IMR-90 (cell line): ENCODE results near the gene SLC5A10. TPM values are rescaled to one million over a fixed set of nuclear protein-coding genes. Genes with fewer than 3 reads are reported as not detected.
"Not testable (repeated sequence)": the region's sequence is repeated elsewhere in the genome, so short reads cannot be mapped to it uniquely, and the experiment has no call there.

Experiments used
- ATAC-seq: fragments of 200-7000 bp; cut with Tn5 transposase; 2 replicates; pipeline ENCODE4 v1.9.1; 2020; ENCODE audit warnings: low read depth, mild to moderate bottlenecking, moderate library complexity
- BruUV-seq: library from RNA; stranded (reverse); fragments of 400-500 nt; replicated peaks from 2 replicates; lab custom pipeline; 2021; lab: Mats Ljungman, UMichigan
- CTCF ChIA-PET: fragments of 300-600 bp; formaldehyde crosslinking; extraction: SDS; loops from one replicate; lab custom pipeline; 2021; ENCODE audit warnings: antibody characterized with exemption; lab: Yijun Ruan, JAX
- POLR2A ChIA-PET: fragments of 300-600 bp; sonication (Branson Sonifier 250); formaldehyde crosslinking; loops from one replicate; lab custom pipeline; 2022; ENCODE audit warnings: antibody characterized with exemption; ENCODE audit not compliant: unreplicated experiment; lab: Charles Lee
- DNase-seq: peaks from one replicate; pipeline ENCODE4 v3.0.0; 2013
- H2AFZ ChIP-seq: replicated peaks from 2 replicates; pipeline ENCODE3; 2013; ENCODE audit warnings: low read length, mild to moderate bottlenecking; ENCODE audit not compliant: poor library complexity
- H2AK5ac ChIP-seq: 2 replicates; pipeline ENCODE4 v1.6.1; 2013; ENCODE audit warnings: low read depth, low read length, inconsistent platforms
- H2AK9ac ChIP-seq: replicated peaks from 2 replicates; pipeline ENCODE3; 2013; ENCODE audit warnings: mild to moderate bottlenecking, low read depth, low read length, moderate library complexity; ENCODE audit not compliant: poor library complexity
- H2BK120ac ChIP-seq: 2 replicates; pipeline ENCODE4 v1.6.1; 2013; ENCODE audit warnings: low read depth, low read length, inconsistent platforms
- H2BK15ac ChIP-seq: 3 replicates; pipeline ENCODE4 v1.6.1; 2013; ENCODE audit warnings: low read depth, low read length, inconsistent platforms
- H2BK20ac ChIP-seq: 2 replicates; pipeline ENCODE4 v1.6.1; 2013; ENCODE audit warnings: low read depth, mild to moderate bottlenecking, inconsistent platforms, low read length, moderate library complexity
- H2BK5ac ChIP-seq: 2 replicates; pipeline ENCODE4 v1.6.1; 2013; ENCODE audit warnings: mild to moderate bottlenecking, low read depth, low read length, inconsistent platforms; ENCODE audit not compliant: poor library complexity, severe bottlenecking
- H3K14ac ChIP-seq: replicated peaks from 2 replicates; pipeline ENCODE4 v1.6.1; 2013; ENCODE audit warnings: low read depth, low read length, inconsistent platforms
- H3K18ac ChIP-seq: 2 replicates; pipeline ENCODE4 v1.6.1; 2013; ENCODE audit warnings: low read depth, low read length, control low read depth
- H3K23ac ChIP-seq: 2 replicates; pipeline ENCODE4 v1.6.1; 2013; ENCODE audit warnings: low read depth, low read length, inconsistent platforms
- H3K27ac ChIP-seq: 2 replicates; pipeline ENCODE4 v1.5.1; 2013; ENCODE audit warnings: mild to moderate bottlenecking, control low read depth, low read length; ENCODE audit not compliant: insufficient read depth
- H3K27me3 ChIP-seq: 2 replicates; pipeline ENCODE4 v1.6.1; 2013; ENCODE audit warnings: low read length; ENCODE audit not compliant: control insufficient read depth, insufficient read depth
- H3K36me3 ChIP-seq: 2 replicates; pipeline ENCODE4 v1.6.1; 2013; ENCODE audit warnings: low read length, mixed read lengths; ENCODE audit not compliant: control insufficient read depth, insufficient read depth
- H3K4ac ChIP-seq: 2 replicates; pipeline ENCODE4 v1.6.1; 2013; ENCODE audit warnings: low read depth, low read length, inconsistent platforms
- H3K4me1 ChIP-seq: 2 replicates; pipeline ENCODE4 v1.6.1; 2013; ENCODE audit warnings: low read length, mixed read lengths; ENCODE audit not compliant: control insufficient read depth, insufficient read depth
- H3K4me2 ChIP-seq: 2 replicates; pipeline ENCODE4 v1.6.1; 2013; ENCODE audit warnings: low read depth, mild to moderate bottlenecking, control low read depth, low read length, moderate library complexity
- H3K4me3 ChIP-seq: 2 replicates; pipeline ENCODE4 v1.5.1; 2013; ENCODE audit warnings: low read depth, mild to moderate bottlenecking, control low read depth, low read length, moderate library complexity; ENCODE audit not compliant: insufficient read depth
- H3K56ac ChIP-seq: 2 replicates; pipeline ENCODE4 v1.6.1; 2013; ENCODE audit warnings: low read length, inconsistent platforms; ENCODE audit not compliant: insufficient read depth; ENCODE audit errors: extremely low read depth
- H3K79me1 ChIP-seq, 2 experiments: 2 replicates each; pipeline ENCODE4 v1.6.1; 2013; ENCODE audit warnings: low read length in 2 of 2, inconsistent platforms in 1 of 2, low read depth in 1 of 2
- H3K9ac ChIP-seq: 2 replicates; pipeline ENCODE4 v1.6.1; 2013; ENCODE audit warnings: low read depth, low read length, control low read depth
- H3K9me1 ChIP-seq: 2 replicates; pipeline ENCODE4 v1.6.1; 2013; ENCODE audit warnings: low read length, inconsistent platforms; ENCODE audit not compliant: insufficient read depth
- H3K9me3 ChIP-seq: 2 replicates; pipeline ENCODE4 v1.6.1; 2013; ENCODE audit warnings: low read length; ENCODE audit not compliant: control insufficient read depth, insufficient read depth
- H4K20me1 ChIP-seq: 2 replicates; pipeline ENCODE4 v1.6.1; 2013; ENCODE audit warnings: low read length, inconsistent platforms; ENCODE audit not compliant: insufficient read depth
- H4K5ac ChIP-seq: 2 replicates; pipeline ENCODE4 v1.6.1; 2013; ENCODE audit warnings: mild to moderate bottlenecking, low read depth, low read length, control low read depth
- H4K8ac ChIP-seq, 2 experiments: 2 replicates each; pipeline ENCODE4 v1.6.1; 2013; ENCODE audit warnings: low read depth in 2 of 2, low read length in 2 of 2, control low read depth in 1 of 2, inconsistent platforms in 1 of 2
- H4K91ac ChIP-seq: 2 replicates; pipeline ENCODE4 v1.6.1; 2013; ENCODE audit warnings: low read depth, low read length, inconsistent platforms; ENCODE audit not compliant: insufficient read depth
- WGBS, 2 experiments: methylation state at CpG; one replicate each; pipeline versions ENCODE4 v1.1.5 to v1.1.7; 2013; ENCODE audit warnings: missing lambda C conversion rate in 2 of 2; ENCODE audit not compliant: insufficient read length in 1 of 2; ENCODE audit errors: extremely low coverage in 2 of 2; 5-methylcytosine and 5-hydroxymethylcytosine counted together
- dilution Hi-C: fragments of 300-500 bp; cut with HindIII; formaldehyde crosslinking; loops from one replicate; pipeline ENCODE4 v1.14.3; 2018; ENCODE audit warnings: low sequenced_read_pairs; ENCODE audit not compliant: unreplicated experiment
- in situ Hi-C: fragments of 300-500 bp; cut with MboI; formaldehyde crosslinking; loops from 3 replicates; pipeline ENCODE4 v1.14.3; 2019; ENCODE audit warnings: low sequenced_read_pairs, inconsistent platforms, mixed read lengths
- intact Hi-C: fragments of 100-400 bp; cut with micrococcal nuclease; formaldehyde crosslinking; loops from 2 replicates; pipeline ENCODE4 v1.10.0; 2022
- microRNA-seq, 2 experiments: library from miRNA; stranded (forward) in 1 of 2; unstranded in 1 of 2; fragments of 10-50 nt in 1 of 2; fragments of <30 nt in 1 of 2; gene quantifications in 1 of 2; microRNA quantifications in 1 of 2; one replicate each; pipeline versions ENCODE3 to v1.1.0; 2013 to 2020; ENCODE audit not compliant: insufficient read depth in 1 of 2, insufficient read length in 1 of 2, unreplicated experiment in 1 of 2
- polyA plus RNA-seq, 3 experiments: library from polyadenylated mRNA; depleted of rRNA; stranded (reverse); fragments of >200 nt; gene quantifications; 2 replicates each; pipeline ENCODE4 v1.2.3, GENCODE V29; 2012; ENCODE audit warnings: low replicate concordance in 1 of 3
- small RNA-seq, 5 experiments: library from RNA; depleted of rRNA; stranded (forward); fragments of <200 nt; gene quantifications; one replicate each; pipeline ENCODE3, GENCODE V24; 2012
- total RNA-seq: library from RNA; depleted of rRNA; stranded (reverse); fragments of >200 nt; gene quantifications from 2 replicates; pipeline ENCODE4 v1.2.3, GENCODE V29; 2012; rRNA removed

SLC5A10 gene
- total and polyA plus RNA-seq, 2 of the 4 experiments (the other 2 are of a cell fraction) = not detected

- dilution Hi-C loops, intact Hi-C loops, H3K4ac ChIP-seq, H3K36me3 ChIP-seq, H4K8ac ChIP-seq, CTCF ChIA-PET, H2BK15ac ChIP-seq, H3K9ac ChIP-seq, H2BK20ac ChIP-seq, H3K56ac ChIP-seq, H3K79me1 ChIP-seq, H3K27me3 ChIP-seq, H3K18ac ChIP-seq, in situ Hi-C loops, H3K4me1 ChIP-seq, H3K4me2 ChIP-seq, H2AK5ac ChIP-seq, H2BK120ac ChIP-seq, H3K27ac ChIP-seq, H2BK5ac ChIP-seq, H4K91ac ChIP-seq, H4K5ac ChIP-seq, H2AK9ac ChIP-seq, H3K14ac ChIP-seq, BruUV-seq, H4K20me1 ChIP-seq, H3K4me3 ChIP-seq, POLR2A ChIA-PET, H3K9me1 ChIP-seq, H3K9me3 ChIP-seq, DNase-seq, H2AFZ ChIP-seq, H3K23ac ChIP-seq: not testable (repeated sequence)
- WGBS, 2 experiments = no CpG with 5 or more reads among the region's 34 CpGs
- ATAC-seq = peak; percentile 99
These were observed 118.6 kb downstream of the SLC5A10 start for GRCh38 chr17:19070318-19071168.

Small RNAs within 50 kb of the gene (microRNA-seq; reads per million reads assigned to microRNA genes)
- gene AC090286.3 (ENCODE audit: insufficient read depth, insufficient read length) (not detected), gene RF00324 (ENCODE audit: insufficient read depth, insufficient read length) (not detected)

Small RNAs within 50 kb of the gene (small RNA-seq; reads per million reads assigned to genes)
- gene AC090286.3 (0 reads per million in 5 experiments), gene RF00324 (0 reads per million in 5 experiments)

Other genes with a start within 250 kb of the SLC5A10 start
- gene FBXW10, start 208.1 kb upstream of the SLC5A10 start, total RNA-seq = not detected in 2 replicates
- gene FBXW10, start 208.1 kb upstream of the SLC5A10 start, polyA plus RNA-seq (2012; rRNA removed) = not detected in 2 replicates
- 35.7 and 99.2 TPM in 2 replicates for gene TVP23B, start 171.0 kb upstream of the SLC5A10 start, total RNA-seq
- gene TVP23B, start 171.0 kb upstream of the SLC5A10 start, polyA plus RNA-seq (2012; rRNA removed) = 21.3 and 30.9 TPM in 2 replicates
- 28.1 and 35.3 TPM in 2 replicates for gene PRPSAP2, start 94.0 kb upstream of the SLC5A10 start, total RNA-seq
- gene PRPSAP2, start 94.0 kb upstream of the SLC5A10 start, polyA plus RNA-seq (2012; rRNA removed) = 19.1 and 22.9 TPM in 2 replicates
- 9.5 and 10.3 TPM in 2 replicates for gene FAM83G, start 52.6 kb downstream of the SLC5A10 start, total RNA-seq
- 12.6 and 14.1 TPM in 2 replicates for gene FAM83G, start 52.6 kb downstream of the SLC5A10 start, polyA plus RNA-seq (2012; rRNA removed)
- gene GRAP, start 94.8 kb downstream of the SLC5A10 start, total RNA-seq = under 0.01 TPM in 1 of 2 replicates, not detected in the other
- 0.13 and 0.14 TPM in 2 replicates for gene GRAP, start 94.8 kb downstream of the SLC5A10 start, polyA plus RNA-seq (2012; rRNA removed)
- gene GRAPL, start 175.4 kb downstream of the SLC5A10 start, total RNA-seq = not detected in 2 replicates
- gene GRAPL, start 175.4 kb downstream of the SLC5A10 start, polyA plus RNA-seq (2012; rRNA removed) = not detected in 2 replicates